ENCODE results near the gene COL6A1. TPM values are rescaled to one million over a fixed set of nuclear protein-coding genes. Genes with fewer than 3 reads are reported as not detected.

COL6A1 gene
- total and polyA plus RNA-seq, 2 of the 13 experiments (the other 11 are each of a cell fraction or from before 2014, with no cell fraction given): 3.1 to 4.8 TPM

DNA sequence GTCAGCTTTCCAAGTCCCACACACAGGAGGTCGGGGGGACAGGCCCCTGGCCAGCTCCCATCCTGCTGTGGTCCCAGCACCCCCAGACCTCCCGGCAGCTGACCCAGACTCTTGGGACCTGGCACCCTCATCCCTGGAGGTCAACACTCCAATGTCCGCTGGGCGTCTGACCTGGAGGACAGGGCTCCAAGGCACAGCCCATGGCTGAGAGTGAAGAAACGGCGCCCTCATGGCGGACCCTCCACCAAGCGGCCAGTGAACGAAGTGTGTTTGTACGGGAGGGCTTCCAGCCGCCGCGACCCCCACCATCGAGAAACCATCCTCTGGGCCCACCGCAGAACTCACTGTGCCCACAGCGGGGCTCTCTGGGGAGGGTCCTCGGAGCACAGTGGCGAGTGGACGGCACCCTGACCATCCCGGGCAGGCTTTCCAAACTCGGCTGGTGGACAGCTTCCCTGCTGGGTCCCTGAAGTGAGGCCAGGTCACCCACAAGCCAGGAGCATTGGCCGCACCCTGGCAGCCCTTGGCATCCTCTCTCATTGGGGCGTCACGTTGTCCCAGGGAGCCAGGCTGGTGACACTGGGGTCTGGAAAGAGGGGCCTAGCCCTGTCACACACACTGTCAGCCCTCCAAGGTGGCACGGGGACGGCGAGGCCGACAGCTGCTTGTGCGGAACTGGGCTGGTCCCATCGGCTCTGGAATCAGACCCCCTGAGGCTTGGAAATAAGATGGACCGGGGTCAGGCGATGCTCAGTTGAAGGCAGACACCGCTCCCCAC, 68.5 kb downstream of the COL6A1 start (continued):
- TF ChIP-seq THAP11 (CRISPR knock-in tag; IDR thresholded peaks at IDR 0.05) (no peak), PCBP1 (IDR thresholded peaks at IDR 0.05; ENCODE audit: borderline replicate concordance, low read depth, low read length) (no peak), ZNF781 (CRISPR knock-in tag; IDR thresholded peaks at IDR 0.05; ENCODE audit: borderline replicate concordance, not compliant biosample characterization) (no peak), ATAD3A (CRISPR knock-in tag; IDR thresholded peaks at IDR 0.05) (no peak), HMGXB3 (CRISPR knock-in tag; IDR thresholded peaks at IDR 0.05; ENCODE audit: borderline replicate concordance) (no peak), TARDBP (CRISPR knock-in tag; IDR thresholded peaks at IDR 0.05) (no peak), ZNF607 (CRISPR knock-in tag; IDR thresholded peaks at IDR 0.05; ENCODE audit: borderline replicate concordance) (no peak), TBP (CRISPR knock-in tag; IDR thresholded peaks at IDR 0.05) (no peak), RARA (CRISPR knock-in tag; IDR thresholded peaks at IDR 0.05) (no peak), MXD4 (CRISPR knock-in tag; IDR thresholded peaks at IDR 0.05) (no peak), JUN (CRISPR knock-in tag; IDR thresholded peaks at IDR 0.05) (no peak), PHF21A (CRISPR knock-in tag; IDR thresholded peaks at IDR 0.05) (no peak), ISX (CRISPR knock-in tag; conservative IDR thresholded peaks at IDR 0.05) (no peak)

Measured in HepG2 (cell line).